OCI-LY7 (cell line): Measurements from ENCODE around the gene FZD10. TPM values are rescaled to one million over a fixed set of nuclear protein-coding genes. Genes with fewer than 3 reads are reported as not detected.

Experiments used
- BruUV-seq: library from RNA; stranded (reverse); fragments of 400-500 nt; replicated peaks from 2 replicates; lab custom pipeline; 2021; lab: Mats Ljungman, UMichigan
- CTCF ChIA-PET: fragments of 300-600 bp; sonication (Branson Sonifier 250); formaldehyde crosslinking; loops from one replicate; lab custom pipeline; 2022; ENCODE audit warnings: antibody characterized with exemption; ENCODE audit not compliant: unreplicated experiment; lab: Charles Lee
- POLR2A ChIA-PET: fragments of 300-600 bp; sonication (Branson Sonifier 250); formaldehyde crosslinking; loops from one replicate; lab custom pipeline; 2022; ENCODE audit warnings: antibody characterized with exemption; lab: Charles Lee
- DNase-seq: peaks from one replicate; pipeline ENCODE4 v3.0.0-alpha.2; 2015; ENCODE audit warnings: low spot score
- H2AFZ ChIP-seq: fragments of 200-600 bp; sonication (generic), shearing (Covaris generic); 2 replicates; pipeline ENCODE4 v1.6.1; 2014; ENCODE audit warnings: mild to moderate bottlenecking, antibody characterized with exemption, low read length, moderate library complexity
- H3K27ac ChIP-seq: fragments of 200-600 bp; sonication (generic); 2 replicates; pipeline ENCODE4 v1.5.1; 2014; ENCODE audit warnings: mixed run types, low read depth, mild to moderate bottlenecking, moderate library complexity, low read length, inconsistent platforms; ENCODE audit not compliant: poor library complexity, severe bottlenecking
- H3K36me3 ChIP-seq: fragments of 200-600 bp; sonication (generic); 2 replicates; pipeline ENCODE4 v1.6.1; 2014; ENCODE audit warnings: mild to moderate bottlenecking, antibody characterized with exemption, low read length, moderate library complexity, mixed read lengths; ENCODE audit not compliant: insufficient read depth
- H3K4me1 ChIP-seq: fragments of 200-600 bp; sonication (generic); 2 replicates; pipeline ENCODE4 v1.5.1; 2014; ENCODE audit warnings: mild to moderate bottlenecking, low read length; ENCODE audit not compliant: insufficient read depth, poor library complexity, severe bottlenecking
- H3K4me2 ChIP-seq: fragments of 200-600 bp; sonication (generic); 2 replicates; pipeline ENCODE4 v1.6.1; 2014; ENCODE audit warnings: mild to moderate bottlenecking, low read length
- H3K4me3 ChIP-seq: fragments of 200-600 bp; sonication (generic); 2 replicates; pipeline ENCODE4 v1.5.1; 2014; ENCODE audit warnings: mild to moderate bottlenecking, low read depth, low read length; ENCODE audit not compliant: poor library complexity, severe bottlenecking
- H3K79me2 ChIP-seq: fragments of 200-600 bp; sonication (generic); 2 replicates; pipeline ENCODE4 v1.6.1; 2016; ENCODE audit warnings: low read depth, mild to moderate bottlenecking, low read length, moderate library complexity, mixed read lengths; ENCODE audit not compliant: insufficient read depth
- H3K9me2 ChIP-seq: fragments of 200-600 bp; sonication (generic); 2 replicates; pipeline ENCODE4 v1.6.1; 2016; ENCODE audit warnings: mild to moderate bottlenecking, low read length, mixed read lengths; ENCODE audit not compliant: insufficient read depth
- H3K9me3 ChIP-seq: fragments of 200-600 bp; sonication (generic); 2 replicates; pipeline ENCODE4 v1.6.1; 2014; ENCODE audit warnings: mild to moderate bottlenecking, mixed run types, low read length, mixed read lengths
- H4K20me1 ChIP-seq: fragments of 200-600 bp; sonication (generic); 2 replicates; pipeline ENCODE4 v1.6.1; 2014; ENCODE audit warnings: mild to moderate bottlenecking, antibody characterized with exemption, low read length, moderate library complexity, mixed read lengths; ENCODE audit not compliant: insufficient read depth
- EZH2phosphoT487 ChIP-seq: fragments of 200-600 bp; sonication (generic); IDR thresholded peaks from 2 replicates; pipeline ENCODE4 v1.6.1; 2018; ENCODE audit warnings: low read depth, borderline replicate concordance, mild to moderate bottlenecking, mixed run types, antibody characterized with exemption, low read length, moderate library complexity, mixed read lengths
- intact Hi-C: fragments of 100-400 bp; cut with micrococcal nuclease; formaldehyde crosslinking; loops from one replicate; pipeline ENCODE4 v1.10.0; 2022; ENCODE audit not compliant: unreplicated experiment
- total RNA-seq, 2 experiments: library from RNA; depleted of rRNA in 1 of 2; stranded (reverse); fragments of >200 nt in 1 of 2; shearing (Covaris generic) in 1 of 2; gene quantifications; 2 replicates each; pipeline ENCODE4 v1.2.3, GENCODE V29; 2014 to 2022
- TF ChIP-seq, protein P1 (sequence below): fragments of 200-600 bp; sonication (generic); conservative IDR thresholded peaks from 2 replicates; pipeline ENCODE4 v1.5.1; 2014; ENCODE audit warnings: mild to moderate bottlenecking, antibody characterized with exemption, low read length, moderate library complexity, mixed read lengths

FZD10 gene
- total RNA-seq, 2 experiments from 2014 or later: not detected

DNA sequence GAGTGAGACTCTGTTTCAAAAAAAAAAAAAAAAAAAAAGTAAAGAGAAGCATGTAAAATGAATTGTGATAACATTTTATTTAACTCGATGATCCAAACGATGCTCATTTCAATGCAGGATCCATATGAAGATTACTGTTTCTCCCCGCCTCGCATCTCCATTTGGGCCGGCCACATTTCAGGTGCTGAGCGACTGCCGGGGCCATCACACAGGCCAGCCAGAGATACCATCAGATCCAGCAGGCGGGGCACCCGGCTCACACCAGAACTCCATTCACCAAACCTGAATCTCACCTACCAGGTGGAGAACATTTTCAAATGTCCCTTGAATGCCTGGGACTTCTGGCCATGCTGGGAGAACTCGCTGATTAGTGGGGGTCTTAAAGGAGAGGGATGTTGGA lies 18.0 kb upstream of the FZD10 start:
- H3K4me2 ChIP-seq: no peak overlapping the region
- H3K4me3 ChIP-seq: no peak overlapping the region
- H3K36me3 ChIP-seq: no peaks in the 10 kb centered on the region
- H3K4me1 ChIP-seq: no peaks in the 10 kb centered on the region
- no peaks in the 10 kb centered on the region for H4K20me1 ChIP-seq
- POLR2A ChIA-PET: interaction anchor here (0.6 kb wide), 1 partner anchor 61 kb away, joined by 3 read pairs; no protein-coding TSS in a partner anchor
- no peak for TF ChIP-seq EZH2phosphoT487
- TF ChIP-seq, protein P1, sequence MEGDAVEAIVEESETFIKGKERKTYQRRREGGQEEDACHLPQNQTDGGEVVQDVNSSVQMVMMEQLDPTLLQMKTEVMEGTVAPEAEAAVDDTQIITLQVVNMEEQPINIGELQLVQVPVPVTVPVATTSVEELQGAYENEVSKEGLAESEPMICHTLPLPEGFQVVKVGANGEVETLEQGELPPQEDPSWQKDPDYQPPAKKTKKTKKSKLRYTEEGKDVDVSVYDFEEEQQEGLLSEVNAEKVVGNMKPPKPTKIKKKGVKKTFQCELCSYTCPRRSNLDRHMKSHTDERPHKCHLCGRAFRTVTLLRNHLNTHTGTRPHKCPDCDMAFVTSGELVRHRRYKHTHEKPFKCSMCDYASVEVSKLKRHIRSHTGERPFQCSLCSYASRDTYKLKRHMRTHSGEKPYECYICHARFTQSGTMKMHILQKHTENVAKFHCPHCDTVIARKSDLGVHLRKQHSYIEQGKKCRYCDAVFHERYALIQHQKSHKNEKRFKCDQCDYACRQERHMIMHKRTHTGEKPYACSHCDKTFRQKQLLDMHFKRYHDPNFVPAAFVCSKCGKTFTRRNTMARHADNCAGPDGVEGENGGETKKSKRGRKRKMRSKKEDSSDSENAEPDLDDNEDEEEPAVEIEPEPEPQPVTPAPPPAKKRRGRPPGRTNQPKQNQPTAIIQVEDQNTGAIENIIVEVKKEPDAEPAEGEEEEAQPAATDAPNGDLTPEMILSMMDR: no peak
- no peaks in the 10 kb centered on the region for H3K9me3 ChIP-seq
- DNase-seq: no peak
- no peaks in the 10 kb centered on the region for H3K79me2 ChIP-seq
- no peak overlapping the region for H2AFZ ChIP-seq
- no peak overlapping the region for H3K27ac ChIP-seq
- BruUV-seq: no TSS peak
- intact Hi-C loops: no loop called here
- CTCF ChIA-PET: no interaction called here
- H3K9me2 ChIP-seq: no peaks in the 10 kb centered on the region

DNA sequence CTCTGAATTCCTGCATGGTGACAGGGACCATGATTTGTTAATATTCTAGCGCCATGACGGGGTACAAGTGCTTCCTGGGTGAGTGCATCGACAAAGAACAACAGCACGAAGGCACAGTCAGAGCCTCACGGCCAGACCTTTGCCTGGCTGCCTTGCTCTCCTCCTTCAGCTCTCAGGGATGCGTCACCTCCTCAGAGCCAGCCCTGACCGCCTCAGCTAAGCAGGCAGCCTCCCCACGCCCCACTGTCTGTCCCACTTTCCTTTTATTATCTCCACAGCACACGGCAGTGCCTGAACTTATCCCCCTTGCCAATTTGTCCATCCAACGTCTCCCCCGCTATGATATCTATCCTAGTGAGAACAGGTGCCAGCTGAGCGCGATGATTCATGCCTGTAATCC lies 16.5 kb upstream of the FZD10 start:
- Histone ChIP-seq H3K36me3 (no peaks in the 10 kb centered on the region), H3K27ac (no peak overlapping the region), H3K4me1 (no peaks in the 10 kb centered on the region), H3K4me3 (no peak overlapping the region), H3K9me3 (no peaks in the 10 kb centered on the region), H3K9me2 (no peaks in the 10 kb centered on the region), H3K4me2 (no peak overlapping the region), H2AFZ (no peak overlapping the region), H3K79me2 (no peaks in the 10 kb centered on the region), H4K20me1 (no peaks in the 10 kb centered on the region)
- ChIA-PET CTCF (no interaction called here), POLR2A (no interaction called here)
- DNase-seq: no peak
- intact Hi-C loops: no loop called here
- TF ChIP-seq, protein P1: no peak
- TF ChIP-seq EZH2phosphoT487: no peak
- BruUV-seq: no TSS peak

DNA sequence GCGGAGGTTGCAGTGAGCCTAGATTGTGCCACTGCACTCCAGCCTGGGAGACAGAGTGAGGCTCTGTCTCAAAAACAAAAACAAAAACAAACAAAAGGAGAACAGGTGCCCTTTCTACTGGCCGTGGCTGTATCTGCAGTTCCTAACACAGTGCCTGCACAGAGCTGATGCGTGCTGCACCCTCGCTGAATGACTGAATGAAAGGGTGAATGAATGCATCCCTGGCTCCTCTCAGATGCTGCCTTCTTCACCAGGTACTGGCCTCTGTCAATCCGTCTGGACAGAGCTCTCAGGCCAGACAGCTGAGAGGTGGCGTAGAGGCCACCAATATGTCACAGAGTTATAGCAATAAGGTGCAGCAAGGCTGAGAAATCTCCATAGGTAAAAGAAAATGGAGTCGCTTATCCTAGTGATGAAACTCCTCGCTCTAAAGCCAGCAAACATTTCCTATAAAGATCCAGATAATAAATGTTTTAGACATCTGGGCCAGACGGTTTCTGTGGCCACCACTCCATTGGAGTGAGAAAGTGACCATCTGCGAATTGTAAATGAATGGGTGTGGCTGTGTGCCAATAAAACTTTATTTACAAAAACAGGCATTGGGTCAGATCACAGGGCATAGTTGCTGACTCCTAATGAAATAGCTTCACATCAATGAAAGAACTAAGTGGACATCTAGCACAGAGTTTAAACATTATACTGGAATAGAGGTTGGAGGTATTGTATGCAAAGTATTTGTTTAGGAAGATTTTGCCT lies 15.9 kb upstream of the FZD10 start:
- H3K4me2 ChIP-seq: no peak overlapping the region
- no peaks in the 10 kb centered on the region for H3K9me3 ChIP-seq
- H3K4me1 ChIP-seq: no peaks in the 10 kb centered on the region
- H4K20me1 ChIP-seq: no peaks in the 10 kb centered on the region
- no peaks in the 10 kb centered on the region for H3K36me3 ChIP-seq
- TF ChIP-seq, protein P1: no peak
- TF ChIP-seq EZH2phosphoT487: no peak
- no peaks in the 10 kb centered on the region for H3K9me2 ChIP-seq
- no TSS peak for BruUV-seq
- H3K79me2 ChIP-seq: no peaks in the 10 kb centered on the region
- H2AFZ ChIP-seq: no peak overlapping the region
- H3K27ac ChIP-seq: no peak overlapping the region
- POLR2A ChIA-PET: interaction anchor here (0.8 kb wide), 1 partner anchor 623 kb away, joined by 5 read pairs; no protein-coding TSS in a partner anchor
- no peak for DNase-seq
- CTCF ChIA-PET: no interaction called here
- intact Hi-C loops: no loop called here
- no peak overlapping the region for H3K4me3 ChIP-seq
